NCI-H446 treated with DMSO at 0.1 percent for 48 hours (cell line): ENCODE results near the gene CLRN1.

ENCODE experiments used
- DNase-seq: peaks from one replicate; lab custom pipeline; 2025; lab: John Stamatoyannopoulos, UW

The CLRN1 gene

GRCh38 chr3:150921209-150921608 lies 51.3 kb downstream of the CLRN1 start:
- DNase-seq = no peak

- no peak for DNase-seq
Observed at GRCh38 chr3:150920236-150920635, 52.3 kb downstream of the CLRN1 start.

- no peak for DNase-seq
Observed at GRCh38 chr3:150917951-150918350, 54.6 kb downstream of the CLRN1 start.

- DNase-seq = no peak
Observed at GRCh38 chr3:150913133-150913922, 59.2 kb downstream of the CLRN1 start.

GRCh38 chr3:150912501-150912900 lies 60.0 kb downstream of the CLRN1 start:
- no peak for DNase-seq

GRCh38 chr3:150911771-150912170 lies 60.8 kb downstream of the CLRN1 start:
- DNase-seq = no peak

- DNase-seq = no peak
Observed at GRCh38 chr3:150906461-150906860, 66.1 kb downstream of the CLRN1 start.

GRCh38 chr3:150905746-150906145 lies 66.8 kb downstream of the CLRN1 start:
- no peak for DNase-seq

GRCh38 chr3:150905339-150905738 lies 67.2 kb downstream of the CLRN1 start, which contains the start of gene MINDY4B:
TSS of gene MINDY4B (minus strand) at chr3:150905439. CDS start at chr3:150905439, 0 bp downstream.
- DNase-seq = no peak

- no peak for DNase-seq
Observed at GRCh38 chr3:150902988-150903387, 69.5 kb downstream of the CLRN1 start.

GRCh38 chr3:150901793-150902192 lies 70.7 kb downstream of the CLRN1 start:
- DNase-seq = no peak

GRCh38 chr3:150899141-150899540 lies 73.4 kb downstream of the CLRN1 start:
- no peak for DNase-seq

- DNase-seq = no peak
Observed at GRCh38 chr3:150898046-150898754, 74.3 kb downstream of the CLRN1 start.

GRCh38 chr3:150897592-150897991 lies 74.9 kb downstream of the CLRN1 start:
- DNase-seq = no peak

- DNase-seq = no peak
Observed at GRCh38 chr3:150890831-150891230, 81.7 kb downstream of the CLRN1 start.

GRCh38 chr3:150890295-150890694 lies 82.2 kb downstream of the CLRN1 start:
- DNase-seq = no peak

- no peak for DNase-seq
Observed at GRCh38 chr3:150889106-150889505, 83.4 kb downstream of the CLRN1 start.

GRCh38 chr3:150887031-150887430 lies 85.5 kb downstream of the CLRN1 start:
- DNase-seq = no peak

- no peak for DNase-seq
Observed at GRCh38 chr3:150885535-150885934, 87.0 kb downstream of the CLRN1 start.

- no peak for DNase-seq
Observed at GRCh38 chr3:150878996-150879575, 93.4 kb downstream of the CLRN1 start.

- no peak for DNase-seq
Observed at GRCh38 chr3:150878290-150878689, 94.2 kb downstream of the CLRN1 start.

GRCh38 chr3:150877303-150877702 lies 95.2 kb downstream of the CLRN1 start:
- no peak for DNase-seq
